ENCODE results near the gene ABHD10.

Gene ABHD10

DNA sequence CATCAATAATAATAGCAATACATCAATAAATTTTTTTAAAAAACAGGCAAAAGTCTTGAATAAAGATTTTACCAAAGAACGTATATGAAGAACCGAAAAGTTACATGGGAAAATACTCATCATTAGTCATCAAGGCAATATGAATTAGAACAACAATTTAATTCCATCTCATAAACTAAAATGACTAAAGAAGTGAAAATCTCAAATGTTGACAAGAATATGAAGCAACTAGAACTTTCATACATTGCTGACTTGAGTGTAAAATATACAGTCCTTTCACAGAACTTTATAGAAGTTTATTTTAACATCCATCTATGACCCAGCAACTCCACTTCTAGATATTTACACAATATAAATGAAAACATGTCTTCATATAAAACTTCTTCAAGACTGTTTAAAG is 35.3 kb upstream of the ABHD10 start:
- FAIRE-seq = no peak
- TF ChIP-seq, protein P1, sequence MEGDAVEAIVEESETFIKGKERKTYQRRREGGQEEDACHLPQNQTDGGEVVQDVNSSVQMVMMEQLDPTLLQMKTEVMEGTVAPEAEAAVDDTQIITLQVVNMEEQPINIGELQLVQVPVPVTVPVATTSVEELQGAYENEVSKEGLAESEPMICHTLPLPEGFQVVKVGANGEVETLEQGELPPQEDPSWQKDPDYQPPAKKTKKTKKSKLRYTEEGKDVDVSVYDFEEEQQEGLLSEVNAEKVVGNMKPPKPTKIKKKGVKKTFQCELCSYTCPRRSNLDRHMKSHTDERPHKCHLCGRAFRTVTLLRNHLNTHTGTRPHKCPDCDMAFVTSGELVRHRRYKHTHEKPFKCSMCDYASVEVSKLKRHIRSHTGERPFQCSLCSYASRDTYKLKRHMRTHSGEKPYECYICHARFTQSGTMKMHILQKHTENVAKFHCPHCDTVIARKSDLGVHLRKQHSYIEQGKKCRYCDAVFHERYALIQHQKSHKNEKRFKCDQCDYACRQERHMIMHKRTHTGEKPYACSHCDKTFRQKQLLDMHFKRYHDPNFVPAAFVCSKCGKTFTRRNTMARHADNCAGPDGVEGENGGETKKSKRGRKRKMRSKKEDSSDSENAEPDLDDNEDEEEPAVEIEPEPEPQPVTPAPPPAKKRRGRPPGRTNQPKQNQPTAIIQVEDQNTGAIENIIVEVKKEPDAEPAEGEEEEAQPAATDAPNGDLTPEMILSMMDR (IDR thresholded peaks at IDR 0.05; ENCODE audit: insufficient read depth, missing control alignments) = no peak
- DNase-seq (ENCODE audit: insufficient read length, low spot score) = no peak

DNA sequence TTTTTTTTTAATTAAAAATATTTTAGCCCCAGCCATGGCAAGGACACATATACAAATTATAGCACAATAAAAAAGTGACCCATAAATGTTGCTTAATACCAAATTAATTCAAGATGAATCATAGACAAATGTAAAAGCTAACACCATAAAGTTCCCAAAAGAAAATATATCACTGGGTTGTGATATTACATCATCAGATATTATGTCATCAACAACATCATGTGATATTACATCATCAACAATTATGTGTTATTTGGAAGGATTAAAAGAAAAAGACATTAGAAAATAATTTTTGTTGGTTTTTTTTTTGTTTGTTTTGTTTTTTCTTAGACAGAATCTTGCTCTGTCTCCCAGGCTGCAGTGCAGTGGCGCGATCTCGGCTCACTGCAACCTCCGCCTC is 34.5 kb upstream of the ABHD10 start:
- DNase-seq (ENCODE audit: insufficient read length, low spot score) (no peak), FAIRE-seq (no peak)
- TF ChIP-seq, protein P1 (IDR thresholded peaks at IDR 0.05; ENCODE audit: insufficient read depth, missing control alignments) = no peak

DNA sequence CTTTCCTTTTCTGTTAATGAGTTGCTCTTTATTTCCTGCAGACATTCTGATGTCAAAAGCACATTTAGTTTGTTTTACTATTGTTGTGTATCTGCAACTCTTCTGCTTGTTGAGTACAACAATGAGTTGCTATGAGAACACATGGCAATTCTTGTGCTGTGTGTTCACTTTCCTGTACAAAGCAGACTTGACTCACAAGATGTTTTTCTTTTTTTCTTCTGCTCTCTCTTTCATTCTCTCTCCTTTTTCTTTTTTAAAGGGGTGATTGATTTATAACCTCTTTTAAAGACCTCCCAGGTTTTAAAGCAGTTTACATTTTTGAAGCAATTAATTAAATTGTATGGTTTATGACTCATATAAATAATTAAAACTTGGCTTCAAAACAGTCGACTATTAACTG is 31.6 kb upstream of the ABHD10 start:
- no peak for FAIRE-seq
- TF ChIP-seq, protein P1 (IDR thresholded peaks at IDR 0.05; ENCODE audit: insufficient read depth, missing control alignments) = no peak
- no peak for DNase-seq (ENCODE audit: insufficient read length, low spot score)

DNA sequence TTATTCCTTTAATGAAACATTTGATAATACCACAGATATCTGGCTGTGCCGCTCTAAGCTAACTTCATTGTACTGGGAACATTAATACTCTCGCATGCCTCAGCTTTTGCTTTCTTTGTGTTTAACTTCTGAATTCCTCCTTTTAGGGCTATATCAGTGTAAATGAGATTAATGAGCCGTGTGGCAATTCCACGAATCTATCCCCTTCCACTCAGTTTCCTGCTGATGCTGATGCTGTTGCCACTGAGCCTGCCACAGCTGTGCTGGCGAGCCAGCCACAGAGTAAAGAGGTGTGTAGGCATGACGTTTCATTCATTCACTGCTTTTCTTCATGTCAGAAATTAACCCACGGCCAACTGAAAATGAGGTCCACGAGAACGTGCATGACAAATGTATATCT is 30.0 kb upstream of the ABHD10 start:
- TF ChIP-seq, protein P1 (IDR thresholded peaks at IDR 0.05; ENCODE audit: insufficient read depth, missing control alignments) = no peak
- DNase-seq (ENCODE audit: insufficient read length, low spot score) = no peak
- no peak for FAIRE-seq

DNA sequence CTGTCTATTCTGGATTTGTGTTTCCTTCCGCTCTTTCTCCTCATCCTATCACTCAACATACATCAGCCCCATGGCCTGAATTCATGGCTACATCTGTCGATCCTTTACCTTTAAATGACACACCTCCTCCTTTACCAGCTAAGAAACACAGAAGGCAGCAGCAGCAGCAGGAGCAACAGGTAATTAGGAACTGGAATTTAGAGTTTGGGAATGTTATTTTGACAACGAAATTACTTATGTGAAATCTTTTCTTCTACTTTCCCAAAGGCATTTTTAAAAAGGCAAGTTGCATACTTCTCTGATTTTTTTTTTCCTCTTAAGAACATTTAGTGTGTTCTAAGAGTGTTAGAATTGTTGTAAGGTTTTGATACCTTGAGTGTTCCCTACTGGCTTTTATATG is 29.1 kb upstream of the ABHD10 start:
- DNase-seq (ENCODE audit: insufficient read length, low spot score) = no peak
- TF ChIP-seq, protein P1 (IDR thresholded peaks at IDR 0.05; ENCODE audit: insufficient read depth, missing control alignments) = no peak
- FAIRE-seq = no peak

DNA sequence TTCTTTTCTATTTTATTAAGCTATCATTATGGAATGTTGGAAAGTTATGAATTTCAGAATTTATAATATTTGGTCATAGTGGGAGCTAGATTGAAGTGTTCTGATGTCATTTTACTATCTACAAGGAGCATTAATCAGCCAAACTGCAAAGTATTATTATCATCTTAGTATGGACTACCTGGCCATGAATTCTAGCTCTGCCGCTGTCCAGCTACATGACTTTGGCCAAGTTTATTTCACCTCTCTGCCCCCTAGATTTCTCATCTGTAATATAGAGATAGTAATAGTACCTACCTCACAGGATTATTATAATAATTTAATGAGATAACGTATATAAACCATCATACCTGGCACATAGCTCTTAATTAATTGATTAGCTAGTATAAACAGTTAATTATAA is 27.8 kb upstream of the ABHD10 start:
- TF ChIP-seq, protein P1 (IDR thresholded peaks at IDR 0.05; ENCODE audit: insufficient read depth, missing control alignments) = no peak
- DNase-seq (ENCODE audit: insufficient read length, low spot score) (no peak), FAIRE-seq (no peak)

DNA sequence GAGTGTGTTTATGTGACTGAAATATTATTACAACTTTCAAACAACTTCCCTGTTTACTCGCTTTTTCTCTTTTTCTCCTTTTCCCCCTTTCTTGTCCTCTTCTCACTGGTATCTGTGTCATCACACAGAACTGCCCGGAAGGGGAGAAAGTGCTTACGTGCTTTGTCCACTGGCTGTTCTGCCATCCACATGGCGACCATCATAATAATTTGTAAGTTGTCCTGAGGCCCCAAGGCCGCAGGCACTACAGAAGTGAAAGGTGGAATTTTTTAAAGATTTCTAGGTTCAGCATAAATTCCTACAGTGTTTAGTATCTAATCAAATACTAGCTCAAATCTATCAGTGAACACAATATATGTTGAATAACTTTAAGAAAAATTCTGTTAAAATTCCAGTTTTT is 26.7 kb upstream of the ABHD10 start:
- DNase-seq (ENCODE audit: insufficient read length, low spot score) = no peak
- FAIRE-seq = no peak
- TF ChIP-seq, protein P1 (IDR thresholded peaks at IDR 0.05; ENCODE audit: insufficient read depth, missing control alignments) = no peak
